K562 (cell line): ENCODE data around the gene IBA57. TPM values are rescaled to one million over a fixed set of nuclear protein-coding genes. Genes with fewer than 3 reads are reported as not detected.

Experiments used
- CHD4 ChIP-seq: fragments of 200-600 bp; sonication (generic); IDR thresholded peaks from 3 replicates; pipeline ENCODE4 v1.6.1; 2012; ENCODE audit warnings: low read depth, mild to moderate bottlenecking, mixed read lengths, low read length, inconsistent platforms; ENCODE audit not compliant: insufficient read depth, insufficient replicate concordance, poor library complexity, severe bottlenecking
- DPF2 ChIP-seq: fragments of 450-650 bp; IDR thresholded peaks from 2 replicates; pipeline ENCODE4 v1.6.1; 2016
- EHMT2 ChIP-seq: fragments of 450-650 bp; IDR thresholded peaks from 2 replicates; pipeline ENCODE4 v1.6.1; 2018; ENCODE audit warnings: antibody characterized with exemption
- EWSR1 ChIP-seq: fragments of 450-650 bp; IDR thresholded peaks from 2 replicates; pipeline ENCODE4 v1.6.1; 2018; ENCODE audit warnings: borderline replicate concordance, mild to moderate bottlenecking, low read depth, moderate library complexity; ENCODE audit not compliant: partially characterized antibody
- HDAC3 ChIP-seq: fragments of 450-650 bp; IDR thresholded peaks from 2 replicates; pipeline ENCODE4 v1.6.1; 2018; ENCODE audit warnings: borderline replicate concordance, mild to moderate bottlenecking, moderate library complexity; ENCODE audit not compliant: partially characterized antibody
- HNRNPLL ChIP-seq: fragments of 200-400 bp; formaldehyde crosslinking; IDR thresholded peaks from 2 replicates; pipeline ENCODE4 v1.6.1; 2017; ENCODE audit warnings: low read length, low read depth, mild to moderate bottlenecking; ENCODE audit not compliant: poor library complexity, severe bottlenecking
- JUND ChIP-seq, 2 experiments: IDR thresholded peaks; 2 replicates in 1 of 2; 3 replicates in 1 of 2; pipeline ENCODE4 v1.6.1; 2011; ENCODE audit warnings: borderline replicate concordance in 2 of 2, low read depth in 2 of 2, low read length in 2 of 2, improper control_type of control experiment in 1 of 2, missing biosample characterization in 1 of 2, missing genetic modification characterization in 1 of 2, missing genetic modification reagents in 1 of 2
- KDM5B ChIP-seq: fragments of 200-600 bp; sonication (generic); IDR thresholded peaks from 2 replicates; pipeline ENCODE4 v1.6.1; 2012; ENCODE audit warnings: low read depth, mild to moderate bottlenecking, moderate library complexity, low read length, control low read depth, inconsistent platforms; ENCODE audit not compliant: insufficient replicate concordance
- KLF13 ChIP-seq: fragments of 450-650 bp; IDR thresholded peaks from 2 replicates; pipeline ENCODE4 v1.6.1; 2016; ENCODE audit warnings: missing genetic modification characterization, low read depth, mild to moderate bottlenecking, missing compliant biosample characterization, moderate library complexity, borderline replicate concordance
- MEF2D ChIP-seq: conservative IDR thresholded peaks from 2 replicates; pipeline ENCODE4 v1.6.1; 2016; ENCODE audit warnings: low read depth, missing genetic modification characterization, missing compliant biosample characterization
- NR4A1 ChIP-seq, 2 experiments: fragments of 250-450 bp in 1 of 2; fragments of 450-650 bp in 1 of 2; sonication (Bioruptor Pico) in 1 of 2; IDR thresholded peaks; 2 replicates each; pipeline versions ENCODE4 v1.4.0 to v1.6.1; 2016 to 2020; ENCODE audit warnings: mild to moderate bottlenecking in 2 of 2, missing compliant biosample characterization in 1 of 2, missing genetic modification characterization in 1 of 2, moderate library complexity in 1 of 2
- PHB2 ChIP-seq: fragments of 450-650 bp; IDR thresholded peaks from 2 replicates; pipeline ENCODE4 v1.6.1; 2017; ENCODE audit warnings: low read depth
- PHF8 ChIP-seq: fragments of 200-600 bp; sonication (generic); IDR thresholded peaks from 2 replicates; pipeline ENCODE4 v1.6.1; 2012; ENCODE audit warnings: mixed run types, mild to moderate bottlenecking, inconsistent platforms, low read length, moderate library complexity, borderline replicate concordance
- PRPF4 ChIP-seq: fragments of 200-400 bp; formaldehyde crosslinking; IDR thresholded peaks from one replicate; pipeline ENCODE4 v1.6.1; 2017; ENCODE audit warnings: low read length, low read depth, mild to moderate bottlenecking; ENCODE audit not compliant: insufficient read depth, poor library complexity, severe bottlenecking
- SMAD3 ChIP-seq: fragments of 450-650 bp; formaldehyde crosslinking; conservative IDR thresholded peaks from 2 replicates; pipeline ENCODE4 v1.4.0; 2020; ENCODE audit warnings: mild to moderate bottlenecking
- ZC3H8 ChIP-seq: fragments of 450-650 bp; IDR thresholded peaks from 2 replicates; pipeline ENCODE4 v1.6.1; 2017
- ZNF830 ChIP-seq: fragments of 250-450 bp; sonication (Bioruptor Pico); IDR thresholded peaks from 2 replicates; pipeline ENCODE4 v1.5.0; 2021; ENCODE audit warnings: mild to moderate bottlenecking
- polyA plus RNA-seq, 8 experiments: library from polyadenylated mRNA; depleted of rRNA in 4 of 8; stranded (reverse) in 5 of 8; unstranded in 3 of 8; fragments of >200 nt; fragmentation: Nextera tagmentation in 2 of 8; fragmentation: Illumina TruSeq in 1 of 8; extraction: Ambion mirVana in 2 of 8; extraction: Trizol in 1 of 8; gene quantifications; 2 replicates each; pipeline versions ENCODE4 v1.2.1 to v1.2.3, GENCODE V29; 2011 to 2014; ENCODE audit warnings: inconsistent platforms in 1 of 8, missing spikeins in 1 of 8
- total RNA-seq, 7 experiments: library from RNA; depleted of rRNA in 6 of 7; stranded (reverse); fragments of >200 nt in 6 of 7; fragmentation: Illumina TruSeq in 2 of 7; extraction: Trizol in 2 of 7; gene quantifications; 2 replicates each; pipeline versions ENCODE4 v1.2.1 to v1.2.3, GENCODE V29; 2011 to 2021; ENCODE audit warnings: low replicate concordance in 1 of 7
- TF ChIP-seq, protein P1 (sequence below), 2 experiments: fragments of 450-650 bp; IDR thresholded peaks; 2 replicates each; pipeline ENCODE4 v1.6.1; 2016
- TF ChIP-seq, protein P2 (sequence below): sonication (generic); formaldehyde crosslinking; IDR thresholded peaks from 2 replicates; pipeline ENCODE4 v1.8.1; 2023; ENCODE audit warnings: mild to moderate bottlenecking, missing genetic modification reagents, moderate library complexity
- TF ChIP-seq, protein P3 (sequence below): fragments of 250-450 bp; sonication (Bioruptor Pico); IDR thresholded peaks from 2 replicates; pipeline ENCODE4 v1.9.0; 2021; ENCODE audit warnings: mild to moderate bottlenecking, inconsistent platforms

The IBA57 gene
- total and polyA plus RNA-seq, 9 of the 15 experiments (the other 6 are each of a cell fraction or from before 2014, with no cell fraction given), result 0.77 to 15.5 (median 2.7) TPM

GRCh38 chr1:228212966-228213844, 47.6 kb downstream of the IBA57 start (continued):
- TF ChIP-seq CHD4 (no peak), JUND (IDR thresholded peaks at IDR 0.05; ENCODE audit: borderline replicate concordance, low read depth, low read length) (peak; percentile 51), JUND (tag; IDR thresholded peaks at IDR 0.05; ENCODE audit: borderline replicate concordance, low read depth, low read length) (no peak; the same call in 2 of the 3 replicates), SMAD3 (CRISPR knock-in tag) (no peak), KDM5B (peak; percentile 49), ZNF830 (CRISPR knock-in tag) (no peak), PHB2 (peak; percentile 16; the same call in 1 of the 2 replicates), NR4A1 (CRISPR knock-in tag; IDR thresholded peaks at IDR 0.05) (no peak), NR4A1 (tag; IDR thresholded peaks at IDR 0.05) (no peak), ZC3H8 (no peak), PRPF4 (no peak), DPF2 (peak; percentile 54; the same call in 1 of the 2 replicates), KLF13 (tag) (peak; percentile 59; the same call in 1 of the 2 replicates), EHMT2 (0 out of 2 replicates have a peak, but pooled peaks have one; percentile 13), MEF2D (no peak), HNRNPLL (peak; percentile 43), HDAC3 (no peak), EWSR1 (no peak), PHF8 (peak; percentile 51; the same call in 1 of the 2 replicates)
- TF ChIP-seq, protein P1, sequence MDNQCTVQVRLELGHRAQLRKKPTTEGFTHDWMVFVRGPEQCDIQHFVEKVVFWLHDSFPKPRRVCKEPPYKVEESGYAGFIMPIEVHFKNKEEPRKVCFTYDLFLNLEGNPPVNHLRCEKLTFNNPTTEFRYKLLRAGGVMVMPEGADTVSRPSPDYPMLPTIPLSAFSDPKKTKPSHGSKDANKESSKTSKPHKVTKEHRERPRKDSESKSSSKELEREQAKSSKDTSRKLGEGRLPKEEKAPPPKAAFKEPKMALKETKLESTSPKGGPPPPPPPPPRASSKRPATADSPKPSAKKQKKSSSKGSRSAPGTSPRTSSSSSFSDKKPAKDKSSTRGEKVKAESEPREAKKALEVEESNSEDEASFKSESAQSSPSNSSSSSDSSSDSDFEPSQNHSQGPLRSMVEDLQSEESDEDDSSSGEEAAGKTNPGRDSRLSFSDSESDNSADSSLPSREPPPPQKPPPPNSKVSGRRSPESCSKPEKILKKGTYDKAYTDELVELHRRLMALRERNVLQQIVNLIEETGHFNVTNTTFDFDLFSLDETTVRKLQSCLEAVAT (IDR thresholded peaks at IDR 0.05), result 0 out of 4 replicates have a peak, but pooled peaks of 1 of the 2 experiments have one; percentile 27
- TF ChIP-seq, protein P2, sequence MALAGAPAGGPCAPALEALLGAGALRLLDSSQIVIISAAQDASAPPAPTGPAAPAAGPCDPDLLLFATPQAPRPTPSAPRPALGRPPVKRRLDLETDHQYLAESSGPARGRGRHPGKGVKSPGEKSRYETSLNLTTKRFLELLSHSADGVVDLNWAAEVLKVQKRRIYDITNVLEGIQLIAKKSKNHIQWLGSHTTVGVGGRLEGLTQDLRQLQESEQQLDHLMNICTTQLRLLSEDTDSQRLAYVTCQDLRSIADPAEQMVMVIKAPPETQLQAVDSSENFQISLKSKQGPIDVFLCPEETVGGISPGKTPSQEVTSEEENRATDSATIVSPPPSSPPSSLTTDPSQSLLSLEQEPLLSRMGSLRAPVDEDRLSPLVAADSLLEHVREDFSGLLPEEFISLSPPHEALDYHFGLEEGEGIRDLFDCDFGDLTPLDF (CRISPR knock-in tag), result no peak
- TF ChIP-seq, protein P3, sequence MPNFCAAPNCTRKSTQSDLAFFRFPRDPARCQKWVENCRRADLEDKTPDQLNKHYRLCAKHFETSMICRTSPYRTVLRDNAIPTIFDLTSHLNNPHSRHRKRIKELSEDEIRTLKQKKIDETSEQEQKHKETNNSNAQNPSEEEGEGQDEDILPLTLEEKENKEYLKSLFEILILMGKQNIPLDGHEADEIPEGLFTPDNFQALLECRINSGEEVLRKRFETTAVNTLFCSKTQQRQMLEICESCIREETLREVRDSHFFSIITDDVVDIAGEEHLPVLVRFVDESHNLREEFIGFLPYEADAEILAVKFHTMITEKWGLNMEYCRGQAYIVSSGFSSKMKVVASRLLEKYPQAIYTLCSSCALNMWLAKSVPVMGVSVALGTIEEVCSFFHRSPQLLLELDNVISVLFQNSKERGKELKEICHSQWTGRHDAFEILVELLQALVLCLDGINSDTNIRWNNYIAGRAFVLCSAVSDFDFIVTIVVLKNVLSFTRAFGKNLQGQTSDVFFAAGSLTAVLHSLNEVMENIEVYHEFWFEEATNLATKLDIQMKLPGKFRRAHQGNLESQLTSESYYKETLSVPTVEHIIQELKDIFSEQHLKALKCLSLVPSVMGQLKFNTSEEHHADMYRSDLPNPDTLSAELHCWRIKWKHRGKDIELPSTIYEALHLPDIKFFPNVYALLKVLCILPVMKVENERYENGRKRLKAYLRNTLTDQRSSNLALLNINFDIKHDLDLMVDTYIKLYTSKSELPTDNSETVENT (CRISPR knock-in tag), result no peak
